MM.1S (cell line): ENCODE results near the gene CACNB2.

Source experiments
- EZH2 ChIP-seq: fragments of 300-600 bp; sonication (generic); optimal IDR thresholded peaks from 2 replicates; pipeline ENCODE3; 2017; ENCODE audit warnings: low read depth, mild to moderate bottlenecking, antibody characterized with exemption, low read length, mixed read lengths
- EZH2phosphoT487 ChIP-seq: fragments of 300-600 bp; sonication (generic); IDR thresholded peaks from 2 replicates; pipeline ENCODE4 v1.6.1; 2018; ENCODE audit warnings: antibody characterized with exemption, low read length
- TF ChIP-seq, protein P1 (sequence below): fragments of 300-600 bp; sonication (generic); IDR thresholded peaks from 2 replicates; pipeline ENCODE4 v1.5.1; 2016; ENCODE audit warnings: antibody characterized with exemption, low read length, mixed read lengths

DNA sequence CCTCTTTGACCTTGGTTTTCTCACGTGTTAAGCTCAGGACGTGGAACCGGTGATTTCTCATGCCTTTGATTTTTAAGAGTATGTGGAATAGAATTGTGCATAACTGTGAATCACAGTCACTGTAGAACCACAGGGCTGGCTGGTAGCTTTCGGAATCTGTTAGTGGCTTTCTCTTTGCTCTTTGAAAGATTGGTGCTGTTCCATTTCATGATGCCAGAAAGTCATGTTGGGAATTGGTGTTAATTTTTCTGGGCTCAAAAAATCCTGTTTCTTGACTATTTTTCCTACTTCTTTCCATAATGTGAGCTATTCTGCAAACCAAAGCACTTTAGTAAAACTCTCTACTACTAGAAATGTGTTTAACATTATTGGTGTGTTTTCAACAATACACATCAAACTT, 73.0 kb downstream of the CACNB2 start:
- TF ChIP-seq, protein P1, sequence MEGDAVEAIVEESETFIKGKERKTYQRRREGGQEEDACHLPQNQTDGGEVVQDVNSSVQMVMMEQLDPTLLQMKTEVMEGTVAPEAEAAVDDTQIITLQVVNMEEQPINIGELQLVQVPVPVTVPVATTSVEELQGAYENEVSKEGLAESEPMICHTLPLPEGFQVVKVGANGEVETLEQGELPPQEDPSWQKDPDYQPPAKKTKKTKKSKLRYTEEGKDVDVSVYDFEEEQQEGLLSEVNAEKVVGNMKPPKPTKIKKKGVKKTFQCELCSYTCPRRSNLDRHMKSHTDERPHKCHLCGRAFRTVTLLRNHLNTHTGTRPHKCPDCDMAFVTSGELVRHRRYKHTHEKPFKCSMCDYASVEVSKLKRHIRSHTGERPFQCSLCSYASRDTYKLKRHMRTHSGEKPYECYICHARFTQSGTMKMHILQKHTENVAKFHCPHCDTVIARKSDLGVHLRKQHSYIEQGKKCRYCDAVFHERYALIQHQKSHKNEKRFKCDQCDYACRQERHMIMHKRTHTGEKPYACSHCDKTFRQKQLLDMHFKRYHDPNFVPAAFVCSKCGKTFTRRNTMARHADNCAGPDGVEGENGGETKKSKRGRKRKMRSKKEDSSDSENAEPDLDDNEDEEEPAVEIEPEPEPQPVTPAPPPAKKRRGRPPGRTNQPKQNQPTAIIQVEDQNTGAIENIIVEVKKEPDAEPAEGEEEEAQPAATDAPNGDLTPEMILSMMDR = no peak
- TF ChIP-seq EZH2 (no peak), EZH2phosphoT487 (no peak)
